ENCODE measurements around the gene ZBTB48.
A peak's percentile ranks its signal among the peaks of the same experiment; 100 is the strongest.

DNA sequence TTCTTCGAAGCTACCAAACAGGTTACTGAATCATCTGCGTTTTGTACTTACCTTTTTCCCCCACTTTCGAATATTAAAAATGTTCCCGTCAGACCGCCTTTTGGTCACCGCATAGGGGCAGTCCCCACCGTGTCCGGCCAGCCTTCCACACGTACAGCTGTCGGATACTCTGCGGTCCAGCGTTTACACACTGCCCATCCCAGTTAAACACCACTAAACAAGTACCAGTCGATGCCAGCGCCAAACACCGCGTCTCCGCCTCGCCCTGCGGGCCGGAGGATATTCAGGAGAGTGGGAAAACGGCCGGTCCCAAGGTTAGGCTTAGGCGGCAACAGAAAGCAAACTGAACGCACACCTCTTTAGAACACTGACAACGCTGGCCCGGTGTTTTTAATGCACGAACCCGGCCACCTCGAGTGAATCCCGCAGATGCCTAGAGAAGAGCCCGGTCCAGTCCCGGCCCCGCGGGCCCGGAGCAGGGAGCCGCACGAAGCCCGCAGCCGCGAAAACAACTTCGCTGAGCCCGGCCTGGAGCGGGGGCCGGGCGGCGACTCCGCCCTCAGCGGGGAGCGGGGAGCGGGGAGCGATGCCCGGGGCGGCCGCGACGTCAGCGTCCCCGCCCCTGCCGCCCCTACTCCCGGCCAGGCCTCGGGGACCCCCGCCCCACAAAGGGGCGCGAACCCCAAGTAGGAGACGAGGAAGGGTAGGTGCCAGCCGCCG, 33.0 kb downstream of the ZBTB48 start:
- TF ChIP-seq, protein P1, sequence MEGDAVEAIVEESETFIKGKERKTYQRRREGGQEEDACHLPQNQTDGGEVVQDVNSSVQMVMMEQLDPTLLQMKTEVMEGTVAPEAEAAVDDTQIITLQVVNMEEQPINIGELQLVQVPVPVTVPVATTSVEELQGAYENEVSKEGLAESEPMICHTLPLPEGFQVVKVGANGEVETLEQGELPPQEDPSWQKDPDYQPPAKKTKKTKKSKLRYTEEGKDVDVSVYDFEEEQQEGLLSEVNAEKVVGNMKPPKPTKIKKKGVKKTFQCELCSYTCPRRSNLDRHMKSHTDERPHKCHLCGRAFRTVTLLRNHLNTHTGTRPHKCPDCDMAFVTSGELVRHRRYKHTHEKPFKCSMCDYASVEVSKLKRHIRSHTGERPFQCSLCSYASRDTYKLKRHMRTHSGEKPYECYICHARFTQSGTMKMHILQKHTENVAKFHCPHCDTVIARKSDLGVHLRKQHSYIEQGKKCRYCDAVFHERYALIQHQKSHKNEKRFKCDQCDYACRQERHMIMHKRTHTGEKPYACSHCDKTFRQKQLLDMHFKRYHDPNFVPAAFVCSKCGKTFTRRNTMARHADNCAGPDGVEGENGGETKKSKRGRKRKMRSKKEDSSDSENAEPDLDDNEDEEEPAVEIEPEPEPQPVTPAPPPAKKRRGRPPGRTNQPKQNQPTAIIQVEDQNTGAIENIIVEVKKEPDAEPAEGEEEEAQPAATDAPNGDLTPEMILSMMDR (IDR thresholded peaks at IDR 0.05) = peak in 1 of 6 experiments; percentile 7
- peak in 1 of 2 donors; percentile 34 for TF ChIP-seq POLR2A (IDR thresholded peaks at IDR 0.05)

Measured in adrenal gland (tissue), 5 donors.